ENCODE data around the gene OR51G2.
"Not testable (repeated sequence)": the region's sequence is repeated elsewhere in the genome, so short reads cannot be mapped to it uniquely, and the experiment has no call there.

The OR51G2 gene

GRCh38 chr11:4919250-4919649 is at the start of gene OR51G2:
OR51G2 (minus strand) TSS chr11:4919350; CDS start chr11:4915663, 3,687 bp downstream.
- DNase-seq = no peak

GRCh38 chr11:4962816-4963215 is 43.7 kb upstream of the OR51G2 start:
- DNase-seq = peak; percentile 31

- DNase-seq = no peak
Observed at GRCh38 chr11:4960877-4961276, 41.7 kb upstream of the OR51G2 start.

- DNase-seq = no peak
Observed at GRCh38 chr11:4957396-4957795, 38.2 kb upstream of the OR51G2 start.

- not testable (repeated sequence) for DNase-seq
Observed at GRCh38 chr11:4955613-4956012, 36.5 kb upstream of the OR51G2 start, which contains the start of gene OR51A2. OR51A2 (minus strand) TSS chr11:4955713; CDS start chr11:4955713, 0 bp downstream.

GRCh38 chr11:4947505-4947904 is 28.4 kb upstream of the OR51G2 start, which contains the start of gene OR51A4:
OR51A4 (minus strand) TSS chr11:4947605; CDS start chr11:4947100, 505 bp downstream.
- DNase-seq = no peak

GRCh38 chr11:4936745-4937144 is 17.6 kb upstream of the OR51G2 start:
- no peak for DNase-seq

- no peak for DNase-seq
Observed at GRCh38 chr11:4932751-4933150, 13.6 kb upstream of the OR51G2 start.

- peak; percentile 1 for DNase-seq
Observed at GRCh38 chr11:4926608-4927007, 7.5 kb upstream of the OR51G2 start.

GRCh38 chr11:4924239-4924638 is 5.1 kb upstream of the OR51G2 start, which contains the start of gene OR51G1:
OR51G1 (minus strand) TSS chr11:4924339; CDS start chr11:4924339, 0 bp downstream.
- no peak for DNase-seq

GRCh38 chr11:4922304-4922703 is 3.2 kb upstream of the OR51G2 start:
- DNase-seq = no peak

GRCh38 chr11:4921796-4922195 is 2.6 kb upstream of the OR51G2 start:
- DNase-seq = no peak

- no peak for DNase-seq
Observed at GRCh38 chr11:4916581-4916980, 2.6 kb downstream of the OR51G2 start.

GRCh38 chr11:4903484-4903883 is 15.7 kb downstream of the OR51G2 start, which contains the start of gene OR51A7:
OR51A7 (plus strand) TSS chr11:4903783; CDS start chr11:4907370, 3,587 bp downstream.
- DNase-seq = no peak

- peak; percentile 94 for DNase-seq
Observed at GRCh38 chr11:4891996-4892640, 27.0 kb downstream of the OR51G2 start.

GRCh38 chr11:4890279-4890678 is 28.9 kb downstream of the OR51G2 start:
- DNase-seq = no peak

- peak; percentile 2 for DNase-seq
Observed at GRCh38 chr11:4887591-4887990, 31.6 kb downstream of the OR51G2 start.

GRCh38 chr11:4886186-4886585 is 33.0 kb downstream of the OR51G2 start:
- no peak for DNase-seq

GRCh38 chr11:4884361-4884760 is 34.8 kb downstream of the OR51G2 start:
- peak; percentile 31 for DNase-seq

GRCh38 chr11:4882543-4882942 is 36.6 kb downstream of the OR51G2 start:
- no peak for DNase-seq

- DNase-seq = peak; percentile 85
Observed at GRCh38 chr11:4881860-4882500, 37.2 kb downstream of the OR51G2 start, which contains the start of gene OR51T1. OR51T1 (plus strand) TSS chr11:4881900; CDS start chr11:4881900, 0 bp downstream.

GRCh38 chr11:4881188-4881587 is 38.0 kb downstream of the OR51G2 start:
- DNase-seq = peak; percentile 6

GRCh38 chr11:4865855-4866254 is 53.3 kb downstream of the OR51G2 start:
- DNase-seq = peak; percentile 26

GRCh38 chr11:4863876-4864275 is 55.3 kb downstream of the OR51G2 start:
- DNase-seq = no peak

All from fibroblast of upper back skin (primary cell).